HG03342 (cell line): ENCODE measurements around the gene RNF141.

Source experiments
- ATAC-seq: cut with Tn5 transposase; IDR thresholded peaks from one replicate; pipeline ENCODE4 v1.9.1; 2021; ENCODE audit warnings: mild to moderate bottlenecking, moderate library complexity; ENCODE audit not compliant: unreplicated experiment

RNF141 gene

GRCh38 chr11:10499452-10499851, 41.5 kb downstream of the RNF141 start:
- ATAC-seq = no peak

- no peak for ATAC-seq
Observed at GRCh38 chr11:10498426-10499250, 42.3 kb downstream of the RNF141 start.

DNA sequence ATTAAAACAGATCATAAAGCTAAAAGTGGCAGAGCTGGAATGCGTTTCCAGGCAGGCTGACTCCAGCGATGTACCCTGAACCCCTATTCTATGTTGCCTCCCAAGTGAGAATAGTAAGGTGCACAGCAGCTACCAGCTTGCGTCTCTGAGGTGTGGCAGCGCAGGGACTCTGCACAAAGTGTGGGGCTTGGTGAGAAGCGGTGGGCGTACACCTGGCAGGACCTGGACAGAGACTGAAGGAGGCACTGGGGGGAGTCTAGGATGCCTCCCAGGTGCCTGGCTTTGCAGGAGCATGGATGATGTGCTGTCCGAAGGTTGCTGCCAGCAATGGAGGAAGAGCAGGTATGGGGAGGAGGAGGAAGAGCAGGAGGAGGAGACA, 43.0 kb downstream of the RNF141 start:
- ATAC-seq = no peak

- ATAC-seq = no peak
Observed at GRCh38 chr11:10497371-10498021, 43.5 kb downstream of the RNF141 start.

- ATAC-seq = no peak
Observed at GRCh38 chr11:10496296-10496936, 44.6 kb downstream of the RNF141 start.

- ATAC-seq = no peak
Observed at GRCh38 chr11:10495464-10495786, 45.6 kb downstream of the RNF141 start.

DNA sequence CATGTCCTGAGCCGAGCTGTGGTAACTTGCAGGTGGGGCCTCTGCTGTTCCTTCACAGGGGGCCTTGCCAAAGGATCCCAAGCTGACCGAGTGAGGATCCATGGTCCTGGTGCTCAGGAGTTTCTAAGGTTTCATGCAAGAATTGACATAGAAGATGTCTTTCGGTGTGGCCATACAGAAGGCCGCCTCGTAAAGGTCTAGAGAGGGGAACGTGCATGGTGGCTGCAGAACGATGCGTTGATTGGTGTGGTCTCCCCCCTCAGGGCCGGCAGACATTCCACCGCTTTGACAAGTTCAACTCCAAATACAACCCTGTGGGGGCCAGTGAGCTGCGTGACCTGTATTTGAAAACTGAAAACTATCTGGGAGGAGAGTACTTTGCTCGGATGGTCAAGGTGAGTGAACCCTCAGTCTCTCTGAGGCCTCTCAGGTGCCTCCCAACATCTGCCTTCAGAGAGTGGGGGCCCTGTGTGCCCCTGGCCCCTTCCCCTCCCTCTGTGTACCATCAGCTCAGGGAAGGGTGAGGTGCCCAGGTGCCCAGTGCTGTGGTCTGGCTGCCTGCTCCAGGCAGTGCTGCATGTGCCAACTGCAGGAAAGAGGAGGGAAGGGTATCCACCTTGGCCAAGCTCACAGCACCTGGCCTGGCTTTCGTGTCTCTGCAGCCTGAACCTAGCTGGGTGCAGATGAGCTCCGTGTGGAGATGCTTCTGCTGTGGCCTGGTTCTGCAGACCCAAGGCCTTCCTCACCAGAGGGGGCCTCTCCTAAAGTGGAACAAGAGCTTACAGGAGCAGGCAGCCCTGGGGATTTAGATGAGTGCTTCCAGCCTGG, 46.1 kb downstream of the RNF141 start:
- ATAC-seq = no peak

- ATAC-seq = no peak
Observed at GRCh38 chr11:10493041-10493663, 47.8 kb downstream of the RNF141 start.

GRCh38 chr11:10492084-10492483, 48.9 kb downstream of the RNF141 start:
- ATAC-seq = no peak

DNA sequence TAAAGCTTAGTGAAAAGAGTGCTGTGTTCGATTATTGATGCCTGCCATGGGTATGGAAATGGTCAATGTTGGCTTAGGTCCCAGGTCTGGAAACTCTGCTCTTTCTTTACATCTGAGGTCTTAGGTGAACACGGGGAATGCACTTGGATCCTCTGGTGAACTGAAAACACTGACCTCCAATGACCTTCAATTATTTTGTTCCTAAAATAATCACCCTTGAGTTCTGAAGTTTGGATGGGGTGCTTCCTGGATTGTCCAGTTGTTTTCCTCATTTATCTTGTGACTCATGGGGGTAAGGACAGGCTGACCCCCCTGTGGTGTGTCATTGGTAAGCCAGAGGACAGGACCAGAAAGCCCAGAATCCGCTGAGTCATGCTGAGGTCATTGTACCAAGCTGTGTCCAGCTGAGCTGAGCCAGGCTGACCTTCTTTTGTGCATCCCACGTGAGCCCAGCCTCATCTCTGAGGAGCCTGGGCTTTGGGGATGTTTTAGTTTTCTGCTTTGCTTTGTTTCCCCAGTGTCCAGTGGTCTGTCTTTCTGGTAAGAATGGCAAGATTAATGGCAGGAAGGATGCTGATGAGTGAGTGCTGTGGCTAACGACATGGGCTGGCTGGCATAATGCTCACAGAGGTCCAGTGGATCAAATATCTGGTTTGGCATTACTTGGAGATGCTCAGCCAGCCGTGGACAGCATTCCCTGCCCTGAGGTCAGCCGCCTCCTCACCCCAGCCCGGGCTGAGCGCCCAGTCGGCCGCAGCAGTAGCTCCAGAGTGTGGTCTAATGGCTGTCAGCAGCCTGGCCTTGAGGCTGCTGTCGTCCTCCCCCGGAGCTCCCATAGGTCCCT, 50.4 kb downstream of the RNF141 start:
- ATAC-seq = no peak

GRCh38 chr11:10490032-10490397, 51.0 kb downstream of the RNF141 start:
- no peak for ATAC-seq

DNA sequence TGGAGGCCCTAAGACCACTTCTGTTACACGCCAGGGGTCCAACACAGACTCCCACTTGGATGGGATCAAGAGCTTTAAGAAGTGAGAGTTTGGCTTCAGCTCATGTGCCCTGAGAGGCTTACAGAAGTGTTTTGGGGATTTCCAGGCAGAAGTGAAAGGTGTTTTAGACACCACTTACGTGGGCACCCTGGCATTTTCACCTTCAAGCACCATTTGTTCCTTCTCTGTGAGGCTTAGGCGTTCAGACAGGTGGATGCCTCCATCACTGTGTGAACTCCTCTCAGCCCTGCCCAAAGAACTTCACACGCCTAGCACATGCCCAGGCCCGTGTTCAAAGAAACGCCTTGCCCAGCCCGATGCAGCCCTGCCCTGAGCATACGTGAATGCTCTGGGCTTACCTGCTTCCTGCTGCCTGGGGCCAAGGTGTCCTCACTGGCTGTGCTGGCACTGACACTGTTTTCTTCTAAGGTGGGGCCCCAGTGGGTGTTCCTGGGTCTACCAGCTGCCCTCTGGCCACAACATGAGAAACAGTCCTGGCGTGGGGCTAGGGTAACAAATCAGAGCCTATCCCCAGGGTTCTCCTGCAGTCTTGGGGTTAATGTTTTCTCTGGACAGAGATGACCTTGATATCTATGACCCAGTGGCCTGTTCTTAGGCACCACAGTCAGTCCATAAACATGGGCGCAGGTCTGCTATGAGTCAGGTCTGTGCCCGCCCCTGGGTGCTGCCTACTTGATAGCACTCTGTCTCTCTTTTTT, 51.9 kb downstream of the RNF141 start:
- ATAC-seq = peak; percentile 59

DNA sequence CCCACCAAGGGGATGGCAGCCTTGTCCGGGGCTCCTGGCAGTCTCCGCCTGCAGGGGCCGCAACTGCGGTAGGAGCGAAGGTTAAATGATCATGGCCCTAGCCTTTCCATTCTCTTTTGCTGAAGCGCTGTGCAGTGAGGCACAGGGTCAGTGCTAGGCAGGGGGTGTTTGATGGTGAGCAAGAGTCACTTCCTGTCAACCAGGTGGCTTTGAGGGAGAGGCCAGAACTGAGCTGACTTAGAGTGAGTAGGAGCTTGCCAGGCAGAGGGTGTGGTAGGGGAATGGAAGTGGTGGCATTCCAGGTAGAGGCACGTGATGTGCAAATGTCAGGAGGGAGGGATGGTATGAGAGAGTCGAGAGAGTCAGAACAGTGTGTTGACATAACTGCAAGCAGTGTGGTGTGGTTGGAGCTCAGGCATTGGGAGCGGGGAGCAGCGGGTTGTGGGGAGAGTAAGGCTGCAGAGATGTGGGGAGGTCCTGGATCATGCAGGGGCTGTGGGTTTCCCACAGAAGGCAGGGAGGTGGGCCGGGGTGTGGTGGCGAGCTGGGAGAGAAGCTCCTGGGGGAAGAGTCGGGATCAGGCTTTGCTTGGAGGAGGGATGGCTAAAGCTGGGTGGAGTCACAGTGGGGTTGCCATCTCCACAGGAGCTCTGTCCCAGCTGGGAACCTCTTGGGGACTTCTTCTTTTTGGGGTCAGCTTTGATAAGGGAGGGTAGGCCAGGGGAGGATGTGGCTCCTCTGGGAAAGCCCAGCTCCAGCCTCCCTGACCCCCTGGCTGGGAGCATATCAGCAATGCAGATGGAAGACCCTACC, 52.7 kb downstream of the RNF141 start:
- peak; percentile 8 for ATAC-seq

GRCh38 chr11:10487002-10487647, 53.9 kb downstream of the RNF141 start:
- no peak for ATAC-seq

- ATAC-seq = no peak
Observed at GRCh38 chr11:10486161-10486840, 54.7 kb downstream of the RNF141 start.

GRCh38 chr11:10485646-10486045, 55.3 kb downstream of the RNF141 start:
- no peak for ATAC-seq

DNA sequence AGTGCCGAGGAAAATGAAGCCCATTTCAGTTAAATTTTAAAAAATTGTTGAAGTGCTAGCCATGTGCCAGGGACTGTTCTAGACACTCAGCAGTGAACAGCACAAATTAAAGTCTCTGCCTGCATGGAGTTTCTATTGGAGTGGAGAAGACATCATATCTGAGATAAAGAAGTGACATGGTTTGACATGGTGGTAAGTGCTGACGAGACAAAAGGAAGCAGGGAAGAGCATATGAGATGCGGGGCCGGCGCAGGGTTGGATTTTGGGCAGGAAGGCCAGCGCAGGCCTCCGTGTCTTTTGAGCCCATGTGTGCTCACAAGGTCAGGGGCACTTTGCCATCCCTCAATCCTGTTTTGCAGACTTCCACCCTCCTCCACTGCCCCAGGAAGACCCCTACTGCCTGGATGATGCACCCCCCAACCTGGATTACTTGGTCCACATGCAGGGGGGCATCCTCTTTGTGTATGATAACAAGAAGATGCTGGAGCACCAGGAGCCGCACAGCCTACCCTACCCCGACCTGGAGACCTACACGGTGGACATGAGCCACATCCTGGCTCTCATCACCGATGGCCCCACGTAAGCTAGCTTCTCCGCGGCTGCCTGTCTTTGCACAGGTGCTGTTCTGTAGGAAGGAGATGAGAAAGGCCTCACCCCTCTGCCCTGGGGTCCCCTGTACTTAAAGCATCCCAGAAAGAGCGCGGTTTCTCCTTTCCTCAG, 56.4 kb downstream of the RNF141 start:
- ATAC-seq = no peak
